Endothelial cell (in vitro differentiated cells): Measurements from ENCODE around the gene ITM2C. TPM values are rescaled to one million over a fixed set of nuclear protein-coding genes. Genes with fewer than 3 reads are reported as not detected.

Experiments
- DNase-seq: peaks from one replicate; pipeline ENCODE4 v3.0.0; 2021; ENCODE audit warnings: low spot score
- H3K27ac Mint-ChIP-seq: one replicate; pipeline ENCODE4 v1.8.0; 2021; ENCODE audit warnings: mixed read lengths, inconsistent platforms; ENCODE audit not compliant: unreplicated experiment
- H3K27me3 Mint-ChIP-seq: one replicate; pipeline ENCODE4 v1.8.0; 2021; ENCODE audit warnings: mild to moderate bottlenecking, moderate library complexity, mixed read lengths, inconsistent platforms; ENCODE audit not compliant: unreplicated experiment
- H3K36me3 Mint-ChIP-seq: one replicate; pipeline ENCODE4 v1.8.0; 2021; ENCODE audit warnings: mild to moderate bottlenecking, low read depth, mixed read lengths, inconsistent platforms; ENCODE audit not compliant: unreplicated experiment
- H3K4me1 Mint-ChIP-seq: one replicate; pipeline ENCODE4 v1.8.0; 2021; ENCODE audit warnings: mild to moderate bottlenecking, mixed read lengths, inconsistent platforms; ENCODE audit not compliant: unreplicated experiment
- H3K4me3 Mint-ChIP-seq: one replicate; pipeline ENCODE4 v1.8.0; 2021; ENCODE audit warnings: mild to moderate bottlenecking, mixed read lengths, inconsistent platforms; ENCODE audit not compliant: unreplicated experiment
- H3K9me3 Mint-ChIP-seq: one replicate; pipeline ENCODE4 v1.8.0; 2021; ENCODE audit warnings: mixed read lengths, inconsistent platforms; ENCODE audit not compliant: unreplicated experiment
- total RNA-seq: library from RNA; stranded (reverse); fragmentation: NEBNext Ultra II Directional; extraction: Animal tissue kit (Norgen Biotek cat#: 25700); gene quantifications from one replicate; pipeline ENCODE4 v1.2.1, GENCODE V29; 2021; ENCODE audit not compliant: unreplicated experiment
- TF ChIP-seq, protein P1 (sequence below): fragments of 200-600 bp; sonication (generic); IDR thresholded peaks from one replicate; pipeline ENCODE4 v1.5.0; 2021; ENCODE audit warnings: antibody characterized with exemption; ENCODE audit not compliant: unreplicated experiment

ITM2C gene
- total RNA-seq, 1 donor from 2014 or later = 279 TPM

DNA sequence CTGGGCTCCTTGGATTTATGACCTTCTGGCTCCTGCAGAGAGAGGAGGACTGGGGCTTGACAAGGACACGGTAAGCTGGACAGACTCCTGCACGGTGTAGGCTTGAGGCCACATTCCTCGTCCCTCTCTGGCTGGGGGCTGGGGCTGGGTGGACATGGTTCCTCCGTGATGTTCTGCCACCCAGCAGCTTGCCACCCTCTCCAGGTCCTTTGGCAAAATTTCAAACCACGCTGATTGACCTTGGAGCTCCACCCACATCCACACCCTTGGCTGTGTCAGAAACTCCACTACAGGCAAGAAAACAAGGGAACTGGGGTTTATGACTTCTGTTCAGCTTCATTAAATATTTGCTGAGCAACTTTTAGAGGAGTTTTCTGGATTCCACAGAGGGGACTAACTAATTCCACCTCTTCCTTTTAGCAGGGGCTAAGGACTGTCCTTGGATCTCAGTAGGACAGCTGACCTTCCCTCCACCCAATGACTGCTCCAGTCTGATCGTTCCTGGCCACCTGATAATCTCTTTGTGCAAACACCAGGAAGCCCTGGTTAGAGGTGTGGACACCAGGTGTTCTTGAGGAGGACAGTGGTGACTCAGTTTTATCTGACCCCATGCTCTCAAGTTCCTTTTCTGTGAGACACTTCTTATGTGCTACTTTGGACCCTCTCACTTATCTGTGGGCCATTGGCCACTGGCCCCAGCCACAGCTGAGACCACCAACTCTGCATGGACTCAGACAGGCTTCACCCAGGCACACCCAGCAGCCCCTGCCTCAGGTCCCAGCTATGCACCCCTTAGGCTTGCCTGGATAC, 31.0 kb downstream of the ITM2C start:
- Mint-ChIP-seq H3K27me3 (peaks cover 9% of the 10 kb centered on the region), H3K9me3 (no peaks in the 10 kb centered on the region), H3K4me3 (no peak overlapping the region), H3K4me1 (peaks cover 13% of the 10 kb centered on the region), H3K36me3 (no peaks in the 10 kb centered on the region), H3K27ac (no peak overlapping the region)
- TF ChIP-seq, protein P1, sequence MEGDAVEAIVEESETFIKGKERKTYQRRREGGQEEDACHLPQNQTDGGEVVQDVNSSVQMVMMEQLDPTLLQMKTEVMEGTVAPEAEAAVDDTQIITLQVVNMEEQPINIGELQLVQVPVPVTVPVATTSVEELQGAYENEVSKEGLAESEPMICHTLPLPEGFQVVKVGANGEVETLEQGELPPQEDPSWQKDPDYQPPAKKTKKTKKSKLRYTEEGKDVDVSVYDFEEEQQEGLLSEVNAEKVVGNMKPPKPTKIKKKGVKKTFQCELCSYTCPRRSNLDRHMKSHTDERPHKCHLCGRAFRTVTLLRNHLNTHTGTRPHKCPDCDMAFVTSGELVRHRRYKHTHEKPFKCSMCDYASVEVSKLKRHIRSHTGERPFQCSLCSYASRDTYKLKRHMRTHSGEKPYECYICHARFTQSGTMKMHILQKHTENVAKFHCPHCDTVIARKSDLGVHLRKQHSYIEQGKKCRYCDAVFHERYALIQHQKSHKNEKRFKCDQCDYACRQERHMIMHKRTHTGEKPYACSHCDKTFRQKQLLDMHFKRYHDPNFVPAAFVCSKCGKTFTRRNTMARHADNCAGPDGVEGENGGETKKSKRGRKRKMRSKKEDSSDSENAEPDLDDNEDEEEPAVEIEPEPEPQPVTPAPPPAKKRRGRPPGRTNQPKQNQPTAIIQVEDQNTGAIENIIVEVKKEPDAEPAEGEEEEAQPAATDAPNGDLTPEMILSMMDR = no peak
- DNase-seq = no peak

- Mint-ChIP-seq H3K27me3 (peaks cover 11% of the 10 kb centered on the region), H3K9me3 (no peaks in the 10 kb centered on the region), H3K27ac (peak overlapping the region; percentile 0), H3K4me3 (no peak overlapping the region), H3K36me3 (no peaks in the 10 kb centered on the region), H3K4me1 (peaks cover 13% of the 10 kb centered on the region)
- DNase-seq = no peak
- TF ChIP-seq, protein P1 = no peak
These were observed 31.8 kb downstream of the ITM2C start for GRCh38 chr2:230896346-230897115.

DNA sequence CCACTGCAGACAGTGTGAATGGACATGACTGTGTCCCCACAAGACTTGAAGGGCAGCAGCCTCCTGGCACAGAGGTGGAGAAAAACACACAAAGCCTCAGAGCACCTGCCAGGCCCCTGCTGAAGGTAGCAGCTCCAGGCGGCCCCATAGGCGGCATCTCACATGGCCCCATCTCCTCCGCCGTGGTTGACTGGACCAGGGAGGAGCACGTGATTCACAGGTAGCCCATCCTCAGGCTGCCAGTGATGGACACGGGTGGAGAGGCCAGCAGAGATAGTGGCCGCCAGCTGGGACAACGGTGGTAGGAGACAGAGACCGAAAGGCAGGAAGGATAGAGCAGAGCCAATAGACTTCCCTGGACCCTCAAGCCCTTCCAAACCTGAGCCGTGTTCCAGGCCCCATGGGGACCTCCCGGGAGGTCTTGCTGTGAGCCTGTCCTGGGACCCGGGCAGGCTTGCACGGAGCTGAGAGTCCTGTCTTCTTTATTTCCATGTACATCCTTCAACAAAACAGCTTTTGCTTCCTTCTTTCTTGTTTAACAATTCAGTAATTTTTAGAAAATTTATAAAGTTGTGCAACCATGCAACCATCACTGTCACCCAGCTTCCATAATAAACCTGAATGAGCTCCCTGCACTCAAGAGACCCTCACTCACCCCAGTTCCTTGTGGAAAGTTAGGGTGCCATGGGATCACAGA, 33.4 kb downstream of the ITM2C start:
- H3K27ac Mint-ChIP-seq = no peak overlapping the region
- H3K4me1 Mint-ChIP-seq = peaks cover 13% of the 10 kb centered on the region
- H3K36me3 Mint-ChIP-seq = no peaks in the 10 kb centered on the region
- TF ChIP-seq, protein P1 = no peak
- no peak overlapping the region for H3K4me3 Mint-ChIP-seq
- peaks cover 14% of the 10 kb centered on the region for H3K27me3 Mint-ChIP-seq
- no peaks in the 10 kb centered on the region for H3K9me3 Mint-ChIP-seq
- DNase-seq = no peak

GRCh38 chr2:230898713-230899091, 34.0 kb downstream of the ITM2C start:
- no peak overlapping the region for H3K4me3 Mint-ChIP-seq
- peak overlapping the region; percentile 72 for H3K27ac Mint-ChIP-seq
- no peaks in the 10 kb centered on the region for H3K9me3 Mint-ChIP-seq
- no peaks in the 10 kb centered on the region for H3K36me3 Mint-ChIP-seq
- peaks cover 14% of the 10 kb centered on the region for H3K27me3 Mint-ChIP-seq
- TF ChIP-seq, protein P1 = no peak
- no peak for DNase-seq
- H3K4me1 Mint-ChIP-seq = peaks cover 13% of the 10 kb centered on the region
